Heart right ventricle (tissue), 16 donors: ENCODE results near the gene RAPGEF5. TPM values are rescaled to one million over a fixed set of nuclear protein-coding genes. Genes with fewer than 3 reads are reported as not detected.
A peak's percentile ranks its signal among the peaks of the same experiment; 100 is the strongest.

Experiments
- ATAC-seq, 8 donors: fragments of 200-7000 bp; cut with Tn5 transposase; one replicate each; pipeline ENCODE4 v1.9.1; 2020; ENCODE audit warnings: mild to moderate bottlenecking in 8 of 8, moderate library complexity in 8 of 8, moderate number of reproducible peaks in 1 of 8
- DNase-seq, 2 donors: peaks; one replicate each; pipeline ENCODE4 v3.0.0-alpha.2; 2020
- H3K27ac ChIP-seq, 10 donors: fragments of 200-600 bp; sonication (generic) in 2 of 10; one replicate each; pipeline versions ENCODE4 v1.5.0 to v1.8.0; 2020 to 2022; ENCODE audit warnings: mild to moderate bottlenecking in 3 of 10
- H3K27me3 ChIP-seq, 7 donors: fragments of 200-600 bp; one replicate each; pipeline ENCODE4 v1.8.0; 2021 to 2022; ENCODE audit warnings: mild to moderate bottlenecking in 2 of 7
- H3K36me3 ChIP-seq, 9 donors: fragments of 200-600 bp; sonication (generic) in 1 of 9; one replicate each; pipeline versions ENCODE4 v1.5.0 to v1.8.0; 2020 to 2022; ENCODE audit warnings: mild to moderate bottlenecking in 2 of 9
- H3K4me1 ChIP-seq, 9 donors: fragments of 200-600 bp; sonication (generic) in 1 of 9; one replicate each; pipeline versions ENCODE4 v1.5.0 to v1.8.0; 2020 to 2022; ENCODE audit warnings: mild to moderate bottlenecking in 4 of 9
- H3K4me3 ChIP-seq, 10 donors: fragments of 200-600 bp; sonication (generic) in 2 of 10; one replicate each; pipeline versions ENCODE4 v1.5.0 to v1.8.0; 2020 to 2022; ENCODE audit warnings: mild to moderate bottlenecking in 7 of 10, moderate library complexity in 2 of 10
- H3K9me3 ChIP-seq, 11 donors: fragments of 200-600 bp in 10 of 11; sonication (generic) in 2 of 11; one replicate each; pipeline versions ENCODE4 v1.5.0 to v1.8.0; 2013 to 2022; ENCODE audit warnings: mild to moderate bottlenecking in 2 of 11, control low read depth in 1 of 11, moderate library complexity in 1 of 11
- WGBS, 2 donors: extraction: QIAGEN DNeasy Blood & Tissue Kit; methylation state at CpG; one replicate each; pipeline ENCODE4 v1.1.7; 2013; ENCODE audit warnings: inconsistent platforms in 1 of 2; 5-methylcytosine and 5-hydroxymethylcytosine counted together
- intact Hi-C, 10 donors: fragments of 100-400 bp; cut with DNase I; formaldehyde crosslinking; loops; one replicate each; pipeline versions ENCODE4 v1.11.1 to v1.14.2; 2022
- polyA plus RNA-seq, 2 donors: library from polyadenylated mRNA; stranded (reverse); fragments of 200-250 nt; gene quantifications; one replicate each; pipeline ENCODE4 v1.2.3, GENCODE V29; 2013
- total RNA-seq, 10 donors: library from RNA; stranded (reverse); fragmentation: NEBNext Ultra II Directional in 3 of 10; extraction: Animal tissue kit (Norgen Biotek cat#: 25700) in 3 of 10; gene quantifications; one replicate each; pipeline versions ENCODE4 v1.2.1 to v1.2.4, GENCODE V29; 2021 to 2023
- TF ChIP-seq, protein P1 (sequence below), 9 donors: fragments of 200-600 bp; sonication (generic) in 2 of 9; IDR thresholded peaks; one replicate each; pipeline versions ENCODE4 v1.5.0 to v1.8.0; 2021 to 2022; ENCODE audit warnings: antibody characterized with exemption in 9 of 9, mild to moderate bottlenecking in 5 of 9, moderate library complexity in 1 of 9
- donor health status: Arrhythmogenic right ventricular cardiomyopathy.
- donor health status: ischemic (EF 13 %, LVEDD 7.1; RV severe dilation, severe dysfunction).
- donor health status: healthy with polysubstance abuse.
- donor health status: DM: no; HTN: yes; CAD: no.
- donor health status: DM: no; HTN: no; CAD: no.
- donor health status: ischemic (EF 25% LVEDD 6.9; RV normal size, moderate dysfunction).
- donor health status: ischemic (EF 25% LVEDD 5.7; RV mildly dilated, moderate dysfunction).
- donor health status: healthy.
- donor health status: DM: yes; HTN: yes; CAD: no.
- donor health status: Ischemic cardiomyopathy.
- donor health status: ischemic (EF 35%, LVEDD 5.7; RV mildly dilated, moderate dysfunction).
- donor health status: nonischemic (EF 11% LVEDD 7.7; RV severe dilation, severe dysfunction).
- donor health status: DM: yes; HTN: yes; CAD: no.
- donor health status: PGD.
- donor health status: ischemic (EF 29% LVEDD 5.4; RV normal size, mild dysfunction).
- donor health status: nonischemic (EF 23%, LVEDD 6.1; RV moderate dilation, normal function).

Gene RAPGEF5
- total and polyA plus RNA-seq, 12 donors, result 4.3 to 33.3 (median 14.3) TPM

GRCh38 chr7:22296265-22296566, 60.7 kb downstream of the RAPGEF5 start:
- intact Hi-C loops, result loop anchor here in 9 of 10 donors (2.0 to 10.0 kb wide), 10 partner anchors 51 to 551 kb away; no protein-coding TSS in a partner anchor
- Histone ChIP-seq H3K27ac (peak overlapping the region in 2 of 10 donors; percentile 29 to 31), H3K4me3 (no peak overlapping the region), H3K9me3 (peaks cover 0 to 7% (median 0%) of the 10 kb centered on the region in 11 donors), H3K27me3 (no peaks in the 10 kb centered on the region), H3K4me1 (peaks cover 0 to 14% (median 6%) of the 10 kb centered on the region in 9 donors), H3K36me3 (no peaks in the 10 kb centered on the region)
- WGBS, 2 donors, result 73 to 76% methylated on average over 1 of the region's 1 CpG
- DNase-seq (no peak), ATAC-seq (peak in 1 of 8 donors; percentile 19)
- TF ChIP-seq, protein P1, sequence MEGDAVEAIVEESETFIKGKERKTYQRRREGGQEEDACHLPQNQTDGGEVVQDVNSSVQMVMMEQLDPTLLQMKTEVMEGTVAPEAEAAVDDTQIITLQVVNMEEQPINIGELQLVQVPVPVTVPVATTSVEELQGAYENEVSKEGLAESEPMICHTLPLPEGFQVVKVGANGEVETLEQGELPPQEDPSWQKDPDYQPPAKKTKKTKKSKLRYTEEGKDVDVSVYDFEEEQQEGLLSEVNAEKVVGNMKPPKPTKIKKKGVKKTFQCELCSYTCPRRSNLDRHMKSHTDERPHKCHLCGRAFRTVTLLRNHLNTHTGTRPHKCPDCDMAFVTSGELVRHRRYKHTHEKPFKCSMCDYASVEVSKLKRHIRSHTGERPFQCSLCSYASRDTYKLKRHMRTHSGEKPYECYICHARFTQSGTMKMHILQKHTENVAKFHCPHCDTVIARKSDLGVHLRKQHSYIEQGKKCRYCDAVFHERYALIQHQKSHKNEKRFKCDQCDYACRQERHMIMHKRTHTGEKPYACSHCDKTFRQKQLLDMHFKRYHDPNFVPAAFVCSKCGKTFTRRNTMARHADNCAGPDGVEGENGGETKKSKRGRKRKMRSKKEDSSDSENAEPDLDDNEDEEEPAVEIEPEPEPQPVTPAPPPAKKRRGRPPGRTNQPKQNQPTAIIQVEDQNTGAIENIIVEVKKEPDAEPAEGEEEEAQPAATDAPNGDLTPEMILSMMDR (IDR thresholded peaks at IDR 0.05), result no peak

GRCh38 chr7:22295402-22296264, 61.3 kb downstream of the RAPGEF5 start:
- no peak overlapping the region for H3K4me3 ChIP-seq
- peak overlapping the region in 1 of 10 donors; percentile 31 for H3K27ac ChIP-seq
- H3K4me1 ChIP-seq, result peaks cover 0 to 14% (median 6%) of the 10 kb centered on the region in 9 donors
- H3K36me3 ChIP-seq, result no peaks in the 10 kb centered on the region
- ATAC-seq, result peak in 7 of 8 donors; percentile 55 to 89 (median 64)
- TF ChIP-seq, protein P1 (IDR thresholded peaks at IDR 0.05), result peak in 8 of 9 donors; percentile 12 to 60 (median 36)
- intact Hi-C loops, result loop anchor here in 9 of 10 donors (2.0 to 10.0 kb wide), 10 partner anchors 52 to 551 kb away; no protein-coding TSS in a partner anchor
- DNase-seq, result no peak
- 51 to 65% methylated on average over 4 of the region's 4 CpGs for WGBS, 2 donors
- H3K9me3 ChIP-seq, result peaks cover 0 to 7% (median 0%) of the 10 kb centered on the region in 11 donors
- H3K27me3 ChIP-seq, result no peaks in the 10 kb centered on the region

GRCh38 chr7:22292531-22292930, 64.4 kb downstream of the RAPGEF5 start:
- Histone ChIP-seq H3K4me3 (no peak overlapping the region), H3K9me3 (no peaks in the 10 kb centered on the region), H3K27ac (no peak overlapping the region), H3K27me3 (no peaks in the 10 kb centered on the region), H3K4me1 (peaks cover 0 to 14% (median 6%) of the 10 kb centered on the region in 9 donors), H3K36me3 (no peaks in the 10 kb centered on the region)
- ATAC-seq (no peak), DNase-seq (no peak)
- intact Hi-C loops, result loop anchor here in 6 of 10 donors (5.0 to 10.0 kb wide), 5 partner anchors 162 to 548 kb away; no protein-coding TSS in a partner anchor
- WGBS, 2 donors, result 71 to 77% methylated on average over 3 of the region's 3 CpGs
- TF ChIP-seq, protein P1 (IDR thresholded peaks at IDR 0.05), result no peak

GRCh38 chr7:22291977-22292376, 65.0 kb downstream of the RAPGEF5 start:
- TF ChIP-seq, protein P1 (IDR thresholded peaks at IDR 0.05), result no peak
- intact Hi-C loops, result loop anchor here in 6 of 10 donors (5.0 to 10.0 kb wide), 5 partner anchors 163 to 547 kb away; no protein-coding TSS in a partner anchor
- ATAC-seq (no peak), DNase-seq (no peak)
- no peak overlapping the region for H3K4me3 ChIP-seq
- no peak overlapping the region for H3K27ac ChIP-seq
- no peaks in the 10 kb centered on the region for H3K27me3 ChIP-seq
- no peaks in the 10 kb centered on the region for H3K9me3 ChIP-seq
- no peaks in the 10 kb centered on the region for H3K36me3 ChIP-seq
- peaks cover 0 to 14% (median 6%) of the 10 kb centered on the region in 9 donors for H3K4me1 ChIP-seq
- 79 to 88% methylated on average over 2 of the region's 2 CpGs for WGBS, 2 donors
